ENCODE data around the gene CORIN.

- no peak for TF ChIP-seq ZNF384 (IDR thresholded peaks at IDR 0.05)
- TF ChIP-seq ELF4 (IDR thresholded peaks at IDR 0.05) = no peak
- TF ChIP-seq NFRKB (IDR thresholded peaks at IDR 0.05) = no peak
- TF ChIP-seq BHLHE40 (IDR thresholded peaks at IDR 0.05; ENCODE audit: borderline replicate concordance) = no peak
- no peak for TF ChIP-seq FOXA1 (IDR thresholded peaks at IDR 0.05)
- no peak for TF ChIP-seq TARDBP (IDR thresholded peaks at IDR 0.05)
Observed at GRCh38 chr4:47831026-47831679, 6.7 kb downstream of the CORIN start.

Data from HEK293T (cell line).